GM12891 (cell line): Measurements from ENCODE around the gene TMEM33.

Experiments used
- DNase-seq: peaks from one replicate; pipeline ENCODE4 v3.0.0; 2011; ENCODE audit warnings: low spot score; ENCODE audit not compliant: insufficient read length
- FAIRE-seq: peaks from 2 replicates; lab custom pipeline; 2011; peaks lifted over from hg19 to GRCh38; lab: Jason Lieb, UNC
- PAX5 ChIP-seq: IDR thresholded peaks from 2 replicates; pipeline ENCODE4 v1.6.1; 2011; ENCODE audit warnings: low read length, moderate library complexity, mild to moderate bottlenecking; ENCODE audit not compliant: insufficient read depth, severe bottlenecking
- POLR2A ChIP-seq: IDR thresholded peaks from 2 replicates; pipeline ENCODE4 v1.6.1; 2011; ENCODE audit warnings: low read depth, low read length, control low read depth
- POLR2AphosphoS5 ChIP-seq: IDR thresholded peaks from 2 replicates; pipeline ENCODE4 v1.6.1; 2011; ENCODE audit warnings: low read depth, low read length, control low read depth
- POU2F2 ChIP-seq: IDR thresholded peaks from 2 replicates; pipeline ENCODE4 v1.6.1; 2011; ENCODE audit warnings: low read depth, mild to moderate bottlenecking, control low read depth, low read length, moderate library complexity
- SPI1 ChIP-seq: IDR thresholded peaks from 2 replicates; pipeline ENCODE4 v1.6.1; 2011; ENCODE audit warnings: low read depth, low read length, control low read depth
- TAF1 ChIP-seq: IDR thresholded peaks from 2 replicates; pipeline ENCODE4 v1.6.1; 2011; ENCODE audit warnings: low read depth, low read length, control low read depth

TMEM33 gene

GRCh38 chr4:41969671-41970070, 34.4 kb downstream of the TMEM33 start:
- no peak for FAIRE-seq
- TF ChIP-seq POLR2AphosphoS5 (no peak), POU2F2 (no peak), PAX5 (no peak), POLR2A (no peak), SPI1 (no peak), TAF1 (no peak)
- no peak for DNase-seq

- DNase-seq (no peak), FAIRE-seq (no peak)
- TF ChIP-seq SPI1: no peak
- TF ChIP-seq TAF1: no peak
- no peak for TF ChIP-seq POU2F2
- no peak for TF ChIP-seq POLR2A
- no peak for TF ChIP-seq PAX5
- no peak for TF ChIP-seq POLR2AphosphoS5
Measured at GRCh38 chr4:41975341-41975740, 40.1 kb downstream of the TMEM33 start.

GRCh38 chr4:41976775-41977516, 41.7 kb downstream of the TMEM33 start:
- FAIRE-seq: no peak
- DNase-seq: no peak
- no peak for TF ChIP-seq PAX5
- no peak for TF ChIP-seq POLR2AphosphoS5
- TF ChIP-seq TAF1: no peak
- TF ChIP-seq POLR2A: no peak
- no peak for TF ChIP-seq SPI1
- TF ChIP-seq POU2F2: no peak

GRCh38 chr4:41977709-41978108, 42.5 kb downstream of the TMEM33 start:
- FAIRE-seq: no peak
- TF ChIP-seq POLR2A (no peak), SPI1 (peak; percentile 42; the same call in 1 of the 2 replicates)
- DNase-seq: no peak

- DNase-seq: no peak
- TF ChIP-seq PAX5 (no peak), TAF1 (no peak), POLR2A (no peak), SPI1 (no peak), POU2F2 (no peak)
- no peak for FAIRE-seq
Measured at GRCh38 chr4:41981456-41981855, 46.2 kb downstream of the TMEM33 start, which contains the start of gene DCAF4L1. Gene DCAF4L1 (plus strand): TSS chr4:41981756. CDS start chr4:41981793, 37 bp downstream.

- TF ChIP-seq TAF1 (no peak), PAX5 (no peak), POLR2AphosphoS5 (no peak), POU2F2 (no peak), SPI1 (no peak), POLR2A (no peak)
- FAIRE-seq (no peak), DNase-seq (no peak)
Measured at GRCh38 chr4:41982716-41983115, 47.5 kb downstream of the TMEM33 start.

- FAIRE-seq: no peak
- DNase-seq: no peak
- TF ChIP-seq POLR2AphosphoS5: no peak
- TF ChIP-seq POU2F2: no peak
- TF ChIP-seq SPI1: no peak
- TF ChIP-seq TAF1: no peak
- no peak for TF ChIP-seq PAX5
- TF ChIP-seq POLR2A: no peak
Measured at GRCh38 chr4:41985151-41985550, 49.9 kb downstream of the TMEM33 start.

GRCh38 chr4:41989994-41990364, 54.8 kb downstream of the TMEM33 start:
- no peak for FAIRE-seq
- no peak for DNase-seq
- TF ChIP-seq SPI1 (no peak), POU2F2 (no peak), POLR2A (no peak), PAX5 (no peak), TAF1 (no peak), POLR2AphosphoS5 (no peak)

- FAIRE-seq (peak; percentile 99), DNase-seq (peak; percentile 83)
- TF ChIP-seq TAF1 (peak; percentile 54), POLR2AphosphoS5 (peak; percentile 90), PAX5 (peak; percentile 1), POU2F2 (no peak; the same call in 1 of the 2 replicates), SPI1 (peak; percentile 43), POLR2A (peak; percentile 90)
Measured at GRCh38 chr4:41990365-41991111, 55.3 kb downstream of the TMEM33 start, which contains the start of gene SLC30A9. Gene SLC30A9 (plus strand): TSS chr4:41990530. CDS start chr4:41990652, 122 bp downstream.
